Measurements from ENCODE around the gene FOSL1.
A peak's percentile ranks its signal among the peaks of the same experiment; 100 is the strongest.

FOSL1 gene

GRCh38 chr11:65856689-65857499 is 43.3 kb downstream of the FOSL1 start:
- peak overlapping the region; percentile 95 for H3K4me3 ChIP-seq (ENCODE audit: low read depth, low read length)
- CTCF ChIA-PET = interaction anchor here (0.6 kb wide), 1 partner anchor 153 kb away, joined by 3 read pairs; no protein-coding TSS in a partner anchor
- POLR2A ChIA-PET = interaction anchor here (0.6 to 5.2 kb wide), 7 partner anchors 31 to 502 kb away, joined by 3 to 67 read pairs (median 3); partner anchors contain the start of genes CCDC85B, FIBP, KAT5 and PCNX3
- TF ChIP-seq CTCF (IDR thresholded peaks at IDR 0.05; ENCODE audit: insufficient read depth, low read length, missing control alignments) = no peak
- no peak for DNase-seq (ENCODE audit: low read depth, low spot score)

- TF ChIP-seq CTCF (IDR thresholded peaks at IDR 0.05; ENCODE audit: insufficient read depth, low read length, missing control alignments) = no peak
- ChIA-PET POLR2A (interaction anchor here (0.6 to 1.7 kb wide), 2 partner anchors 34 to 149 kb away, joined by 3 read pairs; partner anchors contain the start of gene CCDC85B), CTCF (interaction anchor here (1.2 kb wide), 1 partner anchor 18 kb away, joined by 4 read pairs; no protein-coding TSS in a partner anchor)
- peak overlapping the region; percentile 95 for H3K4me3 ChIP-seq (ENCODE audit: low read depth, low read length)
- DNase-seq (ENCODE audit: low read depth, low spot score) = no peak
These were observed 44.2 kb downstream of the FOSL1 start for GRCh38 chr11:65855927-65856363.

- TF ChIP-seq CTCF (IDR thresholded peaks at IDR 0.05; ENCODE audit: insufficient read depth, low read length, missing control alignments) = no peak
- DNase-seq (ENCODE audit: low read depth, low spot score) = no peak
- H3K4me3 ChIP-seq (ENCODE audit: low read depth, low read length) = peak overlapping the region; percentile 95
- POLR2A ChIA-PET = interaction anchor here (0.6 to 1.7 kb wide), 2 partner anchors 35 to 148 kb away, joined by 3 read pairs; partner anchors contain the start of gene CCDC85B
- CTCF ChIA-PET = interaction anchor here (1.2 kb wide), 1 partner anchor 19 kb away, joined by 4 read pairs; no protein-coding TSS in a partner anchor
These were observed 45.0 kb downstream of the FOSL1 start for GRCh38 chr11:65854852-65855837.

- CTCF ChIA-PET = no interaction called here
- POLR2A ChIA-PET = no interaction called here
- no peak for TF ChIP-seq CTCF (IDR thresholded peaks at IDR 0.05; ENCODE audit: insufficient read depth, low read length, missing control alignments)
- no peak overlapping the region for H3K4me3 ChIP-seq (ENCODE audit: low read depth, low read length)
- no peak for DNase-seq (ENCODE audit: low read depth, low spot score)
These were observed 46.0 kb downstream of the FOSL1 start for GRCh38 chr11:65854161-65854592.

GRCh38 chr11:65853246-65853979 is 46.8 kb downstream of the FOSL1 start:
- no peak for DNase-seq (ENCODE audit: low read depth, low spot score)

More at GRCh38 chr11:65853246-65853979, 46.8 kb downstream of the FOSL1 start:
- TF ChIP-seq CTCF (IDR thresholded peaks at IDR 0.05; ENCODE audit: insufficient read depth, low read length, missing control alignments) = no peak
- POLR2A ChIA-PET = interaction anchor here (0.7 to 1.6 kb wide), 3 partner anchors 18 to 142 kb away, joined by 4 read pairs; partner anchors contain the start of genes KAT5 and SNX32
- CTCF ChIA-PET = interaction anchor here (0.5 to 5.3 kb wide), 4 partner anchors 7 to 142 kb away, joined by 3 to 41 read pairs (median 7); partner anchors contain the start of genes FIBP, KAT5 and MUS81
- H3K4me3 ChIP-seq (ENCODE audit: low read depth, low read length) = no peak overlapping the region
